ENCODE measurements around the gene FAM50A. TPM values are rescaled to one million over a fixed set of nuclear protein-coding genes. Genes with fewer than 3 reads are reported as not detected.

The FAM50A gene
- total RNA-seq, 1 donor from 2014 or later: 41.1 TPM

DNA sequence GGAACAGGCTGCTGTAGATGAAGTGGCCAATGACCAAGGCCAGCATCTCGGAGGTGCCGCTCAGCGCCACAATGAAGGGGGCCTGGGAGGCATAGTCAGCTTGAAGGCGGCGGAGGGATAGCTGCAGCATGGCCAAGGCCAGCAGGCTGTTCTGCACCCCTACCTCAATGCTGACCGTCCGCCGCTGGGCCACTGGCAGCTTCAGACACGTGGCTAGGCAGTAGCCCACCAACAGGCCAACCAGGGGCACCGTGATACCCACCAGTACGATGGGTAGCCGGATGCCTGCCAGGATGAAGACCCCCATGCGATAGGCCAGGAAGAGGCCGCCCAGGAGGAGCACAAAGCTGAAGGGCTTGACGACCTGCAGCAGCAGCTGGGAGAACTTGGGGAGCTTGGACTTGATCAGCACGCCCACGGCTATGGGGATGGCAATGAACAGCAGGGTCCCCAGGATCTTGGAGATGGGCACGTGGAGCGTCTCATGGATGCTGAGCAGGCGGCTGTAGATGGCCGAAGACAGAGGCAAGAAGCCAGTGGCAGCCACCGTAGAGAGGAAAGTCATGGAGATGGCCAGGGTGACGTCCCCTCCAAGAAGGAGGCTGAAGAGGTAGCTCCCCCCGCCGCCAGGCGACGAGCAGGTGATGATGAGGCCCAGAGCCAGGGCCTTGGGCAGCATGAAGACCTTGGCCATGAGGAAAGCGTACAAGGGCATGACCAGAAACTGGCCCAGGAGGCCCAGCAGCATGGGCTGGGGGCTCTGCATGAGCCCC is 43.8 kb downstream of the FAM50A start:
- peak overlapping the region; percentile 96 for H3K27ac ChIP-seq (replicated peaks)

DNA sequence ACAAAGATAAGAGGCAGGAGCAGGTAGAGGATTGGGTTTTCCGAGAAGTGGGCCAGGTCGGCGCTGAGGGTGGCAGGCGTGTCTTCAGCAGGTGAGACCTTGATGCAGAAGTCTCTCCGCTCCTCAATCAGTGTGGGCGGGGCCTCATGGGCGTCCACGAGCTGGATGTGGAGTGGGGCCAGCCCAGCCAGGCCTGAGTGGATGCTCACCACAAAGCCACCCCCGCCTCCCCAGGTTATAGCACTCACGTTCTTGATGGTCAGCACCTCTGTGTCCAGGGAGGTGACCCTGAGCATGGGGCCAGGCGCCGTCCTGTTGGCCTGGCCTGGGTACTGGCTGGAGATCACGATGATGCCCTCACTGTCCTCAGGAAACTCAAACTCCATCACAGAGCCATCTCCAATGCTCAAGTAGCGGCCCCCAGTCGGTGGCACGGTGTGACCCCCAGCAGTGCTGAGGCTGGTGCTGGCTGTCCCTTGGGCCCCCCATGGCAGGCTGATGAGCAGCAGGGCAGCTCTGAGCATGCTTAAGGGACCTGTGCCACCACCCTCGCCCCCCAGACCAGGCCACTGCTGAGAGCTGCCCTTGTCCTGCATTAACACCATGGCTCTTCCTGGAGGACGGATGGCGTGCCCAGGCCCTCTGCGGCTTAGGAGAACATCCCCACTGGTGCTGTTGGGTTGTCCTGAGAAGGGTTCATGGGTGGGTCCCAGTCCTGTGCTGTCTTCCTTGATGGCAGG is 44.6 kb downstream of the FAM50A start:
- H3K4me1 ChIP-seq: peaks cover 51% of the 10 kb centered on the region
- TF ChIP-seq, protein P1, sequence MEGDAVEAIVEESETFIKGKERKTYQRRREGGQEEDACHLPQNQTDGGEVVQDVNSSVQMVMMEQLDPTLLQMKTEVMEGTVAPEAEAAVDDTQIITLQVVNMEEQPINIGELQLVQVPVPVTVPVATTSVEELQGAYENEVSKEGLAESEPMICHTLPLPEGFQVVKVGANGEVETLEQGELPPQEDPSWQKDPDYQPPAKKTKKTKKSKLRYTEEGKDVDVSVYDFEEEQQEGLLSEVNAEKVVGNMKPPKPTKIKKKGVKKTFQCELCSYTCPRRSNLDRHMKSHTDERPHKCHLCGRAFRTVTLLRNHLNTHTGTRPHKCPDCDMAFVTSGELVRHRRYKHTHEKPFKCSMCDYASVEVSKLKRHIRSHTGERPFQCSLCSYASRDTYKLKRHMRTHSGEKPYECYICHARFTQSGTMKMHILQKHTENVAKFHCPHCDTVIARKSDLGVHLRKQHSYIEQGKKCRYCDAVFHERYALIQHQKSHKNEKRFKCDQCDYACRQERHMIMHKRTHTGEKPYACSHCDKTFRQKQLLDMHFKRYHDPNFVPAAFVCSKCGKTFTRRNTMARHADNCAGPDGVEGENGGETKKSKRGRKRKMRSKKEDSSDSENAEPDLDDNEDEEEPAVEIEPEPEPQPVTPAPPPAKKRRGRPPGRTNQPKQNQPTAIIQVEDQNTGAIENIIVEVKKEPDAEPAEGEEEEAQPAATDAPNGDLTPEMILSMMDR (IDR thresholded peaks at IDR 0.05; ENCODE audit: borderline replicate concordance): no peak
- intact Hi-C loops (cut with micrococcal nuclease): no loop called here
- H3K9me3 ChIP-seq (replicated peaks): no peaks in the 10 kb centered on the region
- H3K36me3 ChIP-seq: peaks cover 8% of the 10 kb centered on the region
- H3K27ac ChIP-seq (replicated peaks): no peak overlapping the region
- H3K4me3 ChIP-seq: no peak overlapping the region
- H3K27me3 ChIP-seq (ENCODE audit: low read depth): no peaks in the 10 kb centered on the region
- no peak for DNase-seq

More for the DNA sequence above, 43.8 kb downstream of the FAM50A start:
- Histone ChIP-seq H3K4me1 (peaks cover 54% of the 10 kb centered on the region), H3K4me3 (peak overlapping the region; percentile 78), H3K36me3 (peaks cover 8% of the 10 kb centered on the region), H3K9me3 (replicated peaks) (no peaks in the 10 kb centered on the region), H3K27me3 (ENCODE audit: low read depth) (no peaks in the 10 kb centered on the region)
- TF ChIP-seq, protein P1 (IDR thresholded peaks at IDR 0.05; ENCODE audit: borderline replicate concordance): no peak
- DNase-seq: no peak
- intact Hi-C loops (cut with micrococcal nuclease): no loop called here

DNA sequence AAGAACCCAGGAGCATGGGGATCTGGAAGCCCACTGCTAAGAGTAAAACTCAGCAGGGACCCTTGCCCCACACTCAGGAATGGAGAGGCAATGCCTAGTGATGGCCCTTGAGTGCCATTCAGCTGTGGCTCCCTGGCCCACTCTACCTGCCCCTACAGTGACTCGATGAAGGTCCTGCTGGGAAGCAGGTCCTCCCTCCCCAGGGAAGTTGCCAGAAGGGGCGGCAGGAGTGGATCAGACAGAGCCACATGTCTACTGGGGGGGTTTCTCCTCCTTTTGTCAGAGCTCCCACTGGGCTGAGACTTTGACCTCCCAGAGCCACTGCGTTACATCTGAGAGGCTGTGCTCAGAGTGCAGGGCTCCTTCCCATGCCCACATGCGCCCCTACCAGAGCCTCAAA is 45.2 kb downstream of the FAM50A start:
- Histone ChIP-seq H3K4me1 (peaks cover 46% of the 10 kb centered on the region), H3K27ac (replicated peaks) (peak overlapping the region; percentile 95), H3K4me3 (peak overlapping the region; percentile 78), H3K9me3 (replicated peaks) (no peaks in the 10 kb centered on the region), H3K27me3 (ENCODE audit: low read depth) (no peaks in the 10 kb centered on the region), H3K36me3 (peaks cover 8% of the 10 kb centered on the region)
- intact Hi-C loops (cut with micrococcal nuclease): no loop called here
- TF ChIP-seq, protein P1 (IDR thresholded peaks at IDR 0.05; ENCODE audit: borderline replicate concordance): no peak
- no peak for DNase-seq

DNA sequence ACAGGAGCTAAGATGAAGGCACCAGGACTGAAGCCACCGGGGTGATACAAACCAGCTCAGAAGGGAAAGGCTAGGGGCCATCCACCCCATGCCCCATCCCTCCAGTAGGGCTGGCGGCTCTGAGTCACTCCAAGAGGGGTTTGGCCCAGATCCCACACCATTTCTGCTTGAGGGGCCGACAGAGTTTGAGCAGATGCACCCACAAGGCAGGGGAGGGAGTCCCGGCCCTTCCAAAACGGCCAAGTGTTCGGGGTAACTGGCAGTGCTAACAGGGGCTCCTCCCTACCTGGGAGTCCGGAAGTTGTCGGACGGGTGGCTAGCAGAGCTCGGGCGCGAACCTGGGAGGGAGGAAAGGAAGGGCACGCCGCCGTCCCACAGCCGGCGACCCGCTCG is 46.1 kb downstream of the FAM50A start:
- TF ChIP-seq, protein P1 (IDR thresholded peaks at IDR 0.05; ENCODE audit: borderline replicate concordance): no peak
- Histone ChIP-seq H3K4me1 (peaks cover 38% of the 10 kb centered on the region), H3K27ac (replicated peaks) (peak overlapping the region; percentile 95), H3K9me3 (replicated peaks) (no peaks in the 10 kb centered on the region), H3K36me3 (peaks cover under 1% of the 10 kb centered on the region), H3K4me3 (peak overlapping the region; percentile 78), H3K27me3 (ENCODE audit: low read depth) (no peaks in the 10 kb centered on the region)
- intact Hi-C loops (cut with micrococcal nuclease): no loop called here
- no peak for DNase-seq

DNA sequence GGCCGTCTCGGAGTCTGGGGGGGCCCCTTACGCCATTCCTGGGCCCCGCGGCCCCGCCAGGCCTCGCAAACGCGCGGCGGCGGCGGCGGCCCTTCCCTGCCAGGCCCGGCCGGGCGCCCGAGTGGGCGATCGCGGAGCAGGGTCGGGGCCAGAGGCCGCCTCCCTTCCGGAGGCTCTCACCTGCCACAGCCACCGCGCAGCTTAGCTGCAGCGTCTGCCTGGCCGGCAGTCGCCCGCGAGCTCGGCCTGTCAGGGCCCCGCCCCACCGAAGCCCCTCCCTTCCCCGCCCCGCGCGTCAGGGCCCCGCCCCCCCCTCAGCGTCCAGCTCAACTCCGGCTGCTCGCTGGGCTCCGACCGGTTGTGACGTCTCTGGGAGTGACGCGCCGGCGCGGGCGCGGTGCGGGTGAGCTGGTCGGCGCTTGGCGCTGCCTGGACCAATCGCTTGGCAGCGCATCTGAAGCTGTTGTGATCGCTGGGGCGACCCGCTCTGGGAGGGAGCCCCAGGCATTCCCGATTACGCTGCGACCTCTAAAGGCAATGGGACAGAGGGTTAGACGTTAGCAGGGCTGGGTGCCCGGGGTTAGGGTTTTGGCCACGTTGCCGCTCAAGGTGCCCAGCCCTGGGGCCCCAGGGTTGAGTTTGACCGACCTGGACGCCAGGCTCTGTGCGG is 46.6 kb downstream of the FAM50A start, which contains the start of gene SLC10A3:
Gene SLC10A3, minus strand, starts transcription at position 216 of the 670 bp plus-strand sequence. CDS start 1,689 bp downstream, outside the sequence.
- TF ChIP-seq, protein P1 (IDR thresholded peaks at IDR 0.05; ENCODE audit: borderline replicate concordance): no peak
- H3K36me3 ChIP-seq: no peaks in the 10 kb centered on the region
- peak; percentile 91 for DNase-seq
- H3K4me1 ChIP-seq: peaks cover 33% of the 10 kb centered on the region
- intact Hi-C loops (cut with micrococcal nuclease): no loop called here
- peak within 1 kb of the TSS; percentile 78 for H3K4me3 ChIP-seq
- no peaks in the 10 kb centered on the region for H3K27me3 ChIP-seq (ENCODE audit: low read depth)
- H3K27ac ChIP-seq (replicated peaks): peak within 1 kb of the TSS; percentile 95
- H3K9me3 ChIP-seq (replicated peaks): no peaks in the 10 kb centered on the region

Measured in left ventricle myocardium inferior (tissue), 1 donor.